ENCODE results near the gene DRAXIN. TPM values are rescaled to one million over a fixed set of nuclear protein-coding genes. Genes with fewer than 3 reads are reported as not detected.
A peak's percentile ranks its signal among the peaks of the same experiment; 100 is the strongest.

The DRAXIN gene
- total and polyA plus RNA-seq, 2 donors (not counting 3 experiments of a cell fraction or from before 2014, with no cell fraction given), result 0.44 to 3.2 TPM

DNA sequence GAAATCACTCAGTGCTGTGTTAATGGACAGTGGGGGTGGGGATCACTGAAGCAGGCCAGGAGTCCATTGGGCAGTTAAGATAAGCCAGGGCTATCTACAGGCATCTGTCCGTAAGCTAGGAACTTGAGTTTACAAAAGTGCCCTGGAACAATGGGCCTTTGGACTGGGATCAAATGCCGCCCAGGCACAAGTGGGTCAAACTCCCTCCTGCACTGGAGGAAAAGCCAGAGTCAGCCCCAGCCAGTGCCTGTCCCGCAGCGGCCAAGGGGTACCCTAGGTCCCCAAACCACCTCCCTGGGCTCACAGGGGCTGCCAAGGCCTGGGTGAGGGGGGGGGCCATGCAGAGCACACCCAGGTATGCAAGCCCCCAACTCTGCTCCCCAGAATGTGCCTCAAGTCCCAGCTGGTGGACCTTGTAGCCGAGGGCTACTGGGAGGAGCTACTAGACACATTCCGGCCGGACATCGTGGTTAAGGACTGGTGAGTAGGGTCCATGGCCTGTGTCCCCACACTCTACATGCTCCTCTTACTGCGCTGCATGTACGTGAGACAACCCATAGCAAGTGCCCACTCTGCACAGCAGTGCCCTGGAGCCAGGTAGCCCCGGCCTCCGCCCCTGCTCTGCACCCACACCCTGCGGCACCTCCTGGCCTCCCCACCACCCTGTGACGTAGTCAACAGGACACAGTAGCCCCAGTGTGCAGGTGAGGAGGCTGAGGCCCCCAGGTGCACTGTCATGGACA lies 19.8 kb upstream of the DRAXIN start:
- Histone ChIP-seq H3K4me2 (ENCODE audit: insufficient read depth, low read length) (no peak overlapping the region), H3K9me3 (replicated peaks; ENCODE audit: control insufficient read depth, insufficient read depth, low read length) (no peaks in the 10 kb centered on the region), H3K27me3 (ENCODE audit: control insufficient read depth in 2 of 2, insufficient read depth in 2 of 2, low read length in 2 of 2) (no peaks in the 10 kb centered on the region), H3K9me1 (replicated peaks; ENCODE audit: control insufficient read depth, extremely low read depth, insufficient read depth, low read length) (no peaks in the 10 kb centered on the region), H3K9ac (replicated peaks; ENCODE audit: extremely low read depth, insufficient read depth, low read length) (no peak overlapping the region), H3K4me1 (ENCODE audit: control insufficient read depth, extremely low read depth, insufficient read depth, low read length) (no peaks in the 10 kb centered on the region), H3K36me3 (ENCODE audit: control insufficient read depth in 2 of 2, extremely low read depth in 1 of 2, insufficient read depth in 2 of 2, low read length in 2 of 2) (peaks cover 0 to 14% of the 10 kb centered on the region in 2 experiments), H3K27ac (ENCODE audit: insufficient read depth, low read depth, low read length) (no peak overlapping the region), H2AFZ (ENCODE audit: low read depth, low read length) (no peak overlapping the region), H3K4me3 (replicated peaks in 1 of 3; ENCODE audit: insufficient read depth in 1 of 3, low read depth in 1 of 3, low read length in 3 of 3) (no peak overlapping the region), H4K20me1 (replicated peaks; ENCODE audit: control insufficient read depth, extremely low read depth, insufficient read depth, low read length) (no peaks in the 10 kb centered on the region), H3K79me2 (ENCODE audit: control insufficient read depth, insufficient read depth, low read length) (no peaks in the 10 kb centered on the region)
- BruUV-seq (replicated peaks), result no TSS peak
- ChIA-PET CTCF (no interaction called here), POLR2A (no interaction called here)
- no peak for TF ChIP-seq CTCF (IDR thresholded peaks at IDR 0.05; ENCODE audit: extremely low read depth in 1 of 2, insufficient read depth in 1 of 2, low read depth in 1 of 2, low read length in 2 of 2)
- no peak for TF ChIP-seq JUN (IDR thresholded peaks at IDR 0.05; ENCODE audit: borderline replicate concordance, insufficient read depth, insufficient read length, low read depth)
- no peak for TF ChIP-seq MYC (IDR thresholded peaks at IDR 0.05; ENCODE audit: low read depth, low read length)
- no peak for TF ChIP-seq GATA2 (IDR thresholded peaks at IDR 0.05; ENCODE audit: insufficient read depth, insufficient read length, low read depth, low read length)
- TF ChIP-seq POLR2A (IDR thresholded peaks at IDR 0.05; ENCODE audit: low read depth, low read length), result no peak
- TF ChIP-seq, protein P1, sequence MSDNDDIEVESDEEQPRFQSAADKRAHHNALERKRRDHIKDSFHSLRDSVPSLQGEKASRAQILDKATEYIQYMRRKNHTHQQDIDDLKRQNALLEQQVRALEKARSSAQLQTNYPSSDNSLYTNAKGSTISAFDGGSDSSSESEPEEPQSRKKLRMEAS (IDR thresholded peaks at IDR 0.05; ENCODE audit: insufficient read depth, insufficient read length), result no peak
- no peak for TF ChIP-seq POLR2AphosphoS5 (IDR thresholded peaks at IDR 0.05; ENCODE audit: insufficient read depth, low read depth, low read length)
- TF ChIP-seq FOS (IDR thresholded peaks at IDR 0.05; ENCODE audit: borderline replicate concordance, insufficient read depth, low read length), result no peak
- no peak for TF ChIP-seq EZH2 (IDR thresholded peaks at IDR 0.05; ENCODE audit: borderline replicate concordance, low read depth, low read length, severe bottlenecking)
- dilution Hi-C loops (cut with MboI; ENCODE audit: extremely low pct_ligation_motif_present, low sequenced_read_pairs) (no loop called here), intact Hi-C loops (cut with micrococcal nuclease) (no loop called here)
- FAIRE-seq, result no peak
- peak; percentile 26 for DNase-seq (ENCODE audit: low read depth, low spot score)
